K562 (cell line): ENCODE results near the gene ARHGEF16. TPM values are rescaled to one million over a fixed set of nuclear protein-coding genes. Genes with fewer than 3 reads are reported as not detected.

Experiments
- ATAC-seq: fragments of 200-7000 bp; cut with Tn5 transposase; 3 replicates; pipeline ENCODE4 v1.9.1; 2020; ENCODE audit warnings: moderate library complexity
- BruUV-seq: library from RNA; stranded (reverse); fragments of 400-500 nt; replicated peaks from 2 replicates; lab custom pipeline; 2021; lab: Mats Ljungman, UMichigan
- CTCF ChIA-PET: fragments of 300-600 bp; formaldehyde crosslinking; extraction: SDS; loops from one replicate; lab custom pipeline; 2021; ENCODE audit warnings: low intra/inter-chr PET ratio; lab: Yijun Ruan, JAX
- POLR2A ChIA-PET: fragments of 300-600, 350-650 bp; sonication (Branson Sonifier 250); formaldehyde crosslinking; extraction: SDS; loops from one replicate; lab custom pipeline; 2021; ENCODE audit warnings: antibody characterized with exemption, inconsistent platforms; lab: Yijun Ruan, JAX
- DNase-seq, 4 experiments: peaks; one replicate each; pipeline versions ENCODE4 v3.0.0 to v3.0.0-alpha.2; 2011 to 2018; ENCODE audit warnings: low spot score in 3 of 4, mixed read lengths in 3 of 4; ENCODE audit errors: extremely low read depth in 1 of 4
- FAIRE-seq: peaks from 2 replicates; lab custom pipeline; 2011; peaks lifted over from hg19 to GRCh38; lab: Jason Lieb, UNC
- H2AFZ ChIP-seq: 2 replicates; pipeline ENCODE4 v1.6.0; 2011; ENCODE audit warnings: low read depth, low read length, control low read depth, inconsistent platforms
- H3K27ac ChIP-seq: fragments of 200-600 bp; 3 replicates; pipeline ENCODE4 v1.8.0; 2011; ENCODE audit warnings: low read depth, mild to moderate bottlenecking, control low read depth, inconsistent platforms, low read length, moderate library complexity, mixed read lengths; ENCODE audit errors: extremely low read depth
- H3K27me3 ChIP-seq, 2 experiments: fragments of 300-600 bp in 1 of 2; 2 replicates in 1 of 2; 3 replicates in 1 of 2; pipeline versions ENCODE4 v1.6.0 to v1.8.0; 2011; ENCODE audit warnings: inconsistent platforms in 2 of 2, low read length in 2 of 2, mild to moderate bottlenecking in 1 of 2, mixed read lengths in 1 of 2, moderate library complexity in 1 of 2; ENCODE audit not compliant: control insufficient read depth in 2 of 2, insufficient read depth in 2 of 2
- H3K36me3 ChIP-seq: fragments of 300-600 bp; 3 replicates; pipeline ENCODE4 v1.8.0; 2011; ENCODE audit warnings: mild to moderate bottlenecking, low read length, inconsistent platforms; ENCODE audit not compliant: control insufficient read depth, insufficient read depth
- H3K4me1 ChIP-seq, 2 experiments: fragments of 200-600 bp in 1 of 2; replicated peaks in 1 of 2; 2 replicates in 1 of 2; 3 replicates in 1 of 2; pipeline versions ENCODE4 v1.5.1 to v1.8.0; 2011; ENCODE audit warnings: inconsistent platforms in 2 of 2, low read length in 2 of 2, mild to moderate bottlenecking in 1 of 2, mixed read lengths in 1 of 2, moderate library complexity in 1 of 2; ENCODE audit not compliant: control insufficient read depth in 2 of 2, insufficient read depth in 2 of 2
- H3K4me2 ChIP-seq: 2 replicates; pipeline ENCODE4 v1.6.1; 2011; ENCODE audit warnings: low read length, control low read depth, inconsistent platforms, mixed read lengths; ENCODE audit not compliant: insufficient read depth
- H3K4me3 ChIP-seq: fragments of 200-600 bp; sonication (generic), shearing (Covaris generic); 2 replicates; pipeline ENCODE4 v1.5.1; 2016; ENCODE audit warnings: control low read depth, inconsistent platforms
- H3K79me2 ChIP-seq: fragments of 200-600 bp; 3 replicates; pipeline ENCODE4 v1.8.0; 2011; ENCODE audit warnings: low read length, inconsistent platforms; ENCODE audit not compliant: control insufficient read depth, insufficient read depth
- H3K9ac ChIP-seq, 2 experiments: 2 replicates each; pipeline versions ENCODE4 v1.6.0 to v1.6.1; 2011; ENCODE audit warnings: low read depth in 2 of 2, low read length in 2 of 2, control low read depth in 1 of 2, inconsistent platforms in 1 of 2, mild to moderate bottlenecking in 1 of 2, mixed read lengths in 1 of 2; ENCODE audit not compliant: insufficient read depth in 1 of 2
- H3K9me1 ChIP-seq: one replicate; pipeline ENCODE4 v1.6.0; 2011; ENCODE audit warnings: inconsistent platforms, mild to moderate bottlenecking, low read length, moderate library complexity; ENCODE audit not compliant: control insufficient read depth, insufficient read depth
- H3K9me3 ChIP-seq: replicated peaks from 2 replicates; pipeline ENCODE4 v1.5.1; 2011; ENCODE audit warnings: low read depth, low read length, inconsistent platforms; ENCODE audit not compliant: control insufficient read depth, insufficient read depth
- H4K20me1 ChIP-seq: replicated peaks from 2 replicates; pipeline ENCODE4 v1.6.1; 2011; ENCODE audit warnings: low read length, inconsistent platforms, mixed read lengths; ENCODE audit not compliant: control insufficient read depth, insufficient read depth
- CC2D1A ChIP-seq: fragments of 450-650 bp; IDR thresholded peaks from 2 replicates; pipeline ENCODE4 v1.6.1; 2017; ENCODE audit warnings: mild to moderate bottlenecking
- HNRNPK ChIP-seq: fragments of 200-400 bp; formaldehyde crosslinking; IDR thresholded peaks from one replicate; pipeline ENCODE4 v1.6.1; 2018; ENCODE audit warnings: mild to moderate bottlenecking, low read depth, low read length; ENCODE audit not compliant: poor library complexity, severe bottlenecking
- MCM5 ChIP-seq: fragments of 450-650 bp; IDR thresholded peaks from 2 replicates; pipeline ENCODE4 v1.6.1; 2016; ENCODE audit warnings: low read depth
- SUPT5H ChIP-seq: fragments of 450-650 bp; IDR thresholded peaks from 2 replicates; pipeline ENCODE4 v1.6.1; 2016
- TBL1XR1 ChIP-seq, 2 experiments: IDR thresholded peaks; 2 replicates each; pipeline ENCODE4 v1.6.1; 2012; ENCODE audit warnings: improper control_type of control experiment in 2 of 2, low read length in 2 of 2, mild to moderate bottlenecking in 1 of 2
- WGBS: fragments of 100-300 bp; shearing (Covaris generic); methylation state at CpG from one replicate; pipeline ENCODE4 v1.1.6; 2016; ENCODE audit warnings: low coverage, mixed read lengths; ENCODE audit not compliant: insufficient coverage; ENCODE audit errors: missing lambda C conversion rate; 5-methylcytosine and 5-hydroxymethylcytosine counted together
- in situ Hi-C: fragments of 300-500 bp; cut with MboI; formaldehyde crosslinking; loops from 4 replicates; pipeline ENCODE4 v1.15.0; 2018; ENCODE audit warnings: inconsistent platforms, mixed read lengths
- intact Hi-C: fragments of 100-400 bp; cut with micrococcal nuclease; formaldehyde crosslinking; loops from 2 replicates; pipeline ENCODE4 v1.14.2; 2022
- polyA plus RNA-seq, 8 experiments: library from polyadenylated mRNA; depleted of rRNA in 4 of 8; stranded (reverse) in 5 of 8; unstranded in 3 of 8; fragments of >200 nt; fragmentation: Nextera tagmentation in 2 of 8; fragmentation: Illumina TruSeq in 1 of 8; extraction: Ambion mirVana in 2 of 8; extraction: Trizol in 1 of 8; gene quantifications; 2 replicates each; pipeline versions ENCODE4 v1.2.1 to v1.2.3, GENCODE V29; 2011 to 2014; ENCODE audit warnings: inconsistent platforms in 1 of 8, missing spikeins in 1 of 8
- total RNA-seq, 7 experiments: library from RNA; depleted of rRNA in 6 of 7; stranded (reverse); fragments of >200 nt in 6 of 7; fragmentation: Illumina TruSeq in 2 of 7; extraction: Trizol in 2 of 7; gene quantifications; 2 replicates each; pipeline versions ENCODE4 v1.2.1 to v1.2.3, GENCODE V29; 2011 to 2021; ENCODE audit warnings: low replicate concordance in 1 of 7

ARHGEF16 gene
- total and polyA plus RNA-seq, 9 of the 15 experiments (the other 6 are each of a cell fraction or from before 2014, with no cell fraction given): 0.15 to 1.2 (median 0.49) TPM; not detected in 2

GRCh38 chr1:3415260-3416090, 39.0 kb upstream of the ARHGEF16 start:
- intact Hi-C loops: no loop called here
- Histone ChIP-seq H3K9me3 (peaks cover 4% of the 10 kb centered on the region; the same call in 1 of the 2 replicates), H3K9ac (no peak overlapping the region), H3K4me2 (no peak overlapping the region), H3K79me2 (no peaks in the 10 kb centered on the region)
- FAIRE-seq: no peak
- CTCF ChIA-PET: no interaction called here
- 2% methylated on average over 36 of the region's 39 CpGs for WGBS
- no peak for TF ChIP-seq TBL1XR1 (IDR thresholded peaks at IDR 0.05; ENCODE audit: low read length in 2 of 2)
- TF ChIP-seq MCM5: no peak
- no peak for TF ChIP-seq HNRNPK
- TF ChIP-seq SUPT5H: no peak
- no peak for TF ChIP-seq CC2D1A
- TF ChIP-seq, all 486 proteins: peak for 0
- Histone ChIP-seq H2AFZ (no peak overlapping the region), H3K36me3 (no peaks in the 10 kb centered on the region), H3K27me3 (peaks cover 6 to 36% of the 10 kb centered on the region in 2 experiments; a peak in 4 of 5 replicates), H3K9me1 (no peaks in the 10 kb centered on the region), H3K4me1 (peaks cover 0 to 10% of the 10 kb centered on the region in 2 experiments; a peak in 1 of 5 replicates), H3K4me3 (no peak overlapping the region), H3K27ac (no peak overlapping the region), H4K20me1 (0 out of 2 replicates have a peak, but pooled peaks cover 4% of the 10 kb centered on the region)
- in situ Hi-C loops: no loop called here
- no TSS peak for BruUV-seq
- ATAC-seq (no peak), DNase-seq (no peak)
- POLR2A ChIA-PET: interaction anchor here (0.6 kb wide), 2 partner anchors 65 to 415 kb away, joined by 3 read pairs; no protein-coding TSS in a partner anchor
